Ishikawa (cell line): Measurements from ENCODE around the gene EXOC4.

Source experiments
- CEBPB ChIP-seq: IDR thresholded peaks from 2 replicates; pipeline ENCODE4 v1.6.1; 2012
- CREB1 ChIP-seq: IDR thresholded peaks from 2 replicates; pipeline ENCODE4 v1.6.1; 2012; ENCODE audit warnings: low read depth
- EGR1 ChIP-seq: IDR thresholded peaks from 2 replicates; pipeline ENCODE4 v1.6.1; 2012
- EP300 ChIP-seq: IDR thresholded peaks from 2 replicates; pipeline ENCODE4 v1.6.1; 2012; ENCODE audit warnings: borderline replicate concordance
- FOXM1 ChIP-seq: IDR thresholded peaks from 2 replicates; pipeline ENCODE4 v1.6.1; 2012; ENCODE audit warnings: low read depth, borderline replicate concordance
- NFIC ChIP-seq: IDR thresholded peaks from 2 replicates; pipeline ENCODE4 v1.6.1; 2012
- RAD21 ChIP-seq: IDR thresholded peaks from 2 replicates; pipeline ENCODE4 v1.6.1; 2012; ENCODE audit warnings: low read depth
- TAF1 ChIP-seq: IDR thresholded peaks from 2 replicates; pipeline ENCODE4 v1.6.1; 2012; ENCODE audit warnings: low read depth, mild to moderate bottlenecking
- TCF12 ChIP-seq: IDR thresholded peaks from 2 replicates; pipeline ENCODE4 v1.6.1; 2012; ENCODE audit warnings: low read depth
- TEAD4 ChIP-seq: IDR thresholded peaks from 2 replicates; pipeline ENCODE4 v1.6.1; 2012
- YY1 ChIP-seq: IDR thresholded peaks from 2 replicates; pipeline ENCODE4 v1.6.1; 2012; ENCODE audit warnings: low read depth
- ZBTB7A ChIP-seq: IDR thresholded peaks from 2 replicates; pipeline ENCODE4 v1.6.1; 2012; ENCODE audit warnings: low read depth
- TF ChIP-seq, protein P1 (sequence below): IDR thresholded peaks from 2 replicates; pipeline ENCODE4 v1.6.1; 2012
- TF ChIP-seq, protein P2 (sequence below): IDR thresholded peaks from 2 replicates; pipeline ENCODE4 v1.6.1; 2012
- TF ChIP-seq, protein P3 (sequence below): IDR thresholded peaks from 2 replicates; pipeline ENCODE4 v1.6.1; 2012; ENCODE audit warnings: low read depth, mild to moderate bottlenecking

Gene EXOC4

DNA sequence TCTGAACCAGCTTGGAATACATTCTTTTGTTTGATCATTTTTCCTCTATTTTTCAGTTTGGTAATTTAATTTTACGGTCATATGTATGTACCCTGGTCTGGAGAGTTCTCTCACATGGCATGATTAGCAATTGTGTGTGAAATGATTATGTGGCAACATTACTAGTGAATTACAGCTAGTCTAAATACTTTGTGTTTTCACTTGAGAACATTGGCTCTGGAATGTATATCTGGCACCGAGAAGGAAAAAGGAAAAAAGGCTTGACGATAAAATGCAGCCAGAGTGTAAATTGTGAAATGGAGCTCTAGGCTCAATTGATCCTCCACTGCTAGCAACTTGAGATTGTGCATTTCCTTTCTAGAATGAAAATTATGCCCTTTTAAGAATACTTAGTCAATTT, 397.2 kb downstream of the EXOC4 start:
- TF ChIP-seq CREB1 (no peak), EGR1 (no peak), ZBTB7A (no peak), TEAD4 (no peak), CEBPB (no peak), EP300 (no peak)
- TF ChIP-seq, protein P1, sequence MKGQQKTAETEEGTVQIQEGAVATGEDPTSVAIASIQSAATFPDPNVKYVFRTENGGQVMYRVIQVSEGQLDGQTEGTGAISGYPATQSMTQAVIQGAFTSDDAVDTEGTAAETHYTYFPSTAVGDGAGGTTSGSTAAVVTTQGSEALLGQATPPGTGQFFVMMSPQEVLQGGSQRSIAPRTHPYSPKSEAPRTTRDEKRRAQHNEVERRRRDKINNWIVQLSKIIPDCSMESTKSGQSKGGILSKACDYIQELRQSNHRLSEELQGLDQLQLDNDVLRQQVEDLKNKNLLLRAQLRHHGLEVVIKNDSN: no peak

DNA sequence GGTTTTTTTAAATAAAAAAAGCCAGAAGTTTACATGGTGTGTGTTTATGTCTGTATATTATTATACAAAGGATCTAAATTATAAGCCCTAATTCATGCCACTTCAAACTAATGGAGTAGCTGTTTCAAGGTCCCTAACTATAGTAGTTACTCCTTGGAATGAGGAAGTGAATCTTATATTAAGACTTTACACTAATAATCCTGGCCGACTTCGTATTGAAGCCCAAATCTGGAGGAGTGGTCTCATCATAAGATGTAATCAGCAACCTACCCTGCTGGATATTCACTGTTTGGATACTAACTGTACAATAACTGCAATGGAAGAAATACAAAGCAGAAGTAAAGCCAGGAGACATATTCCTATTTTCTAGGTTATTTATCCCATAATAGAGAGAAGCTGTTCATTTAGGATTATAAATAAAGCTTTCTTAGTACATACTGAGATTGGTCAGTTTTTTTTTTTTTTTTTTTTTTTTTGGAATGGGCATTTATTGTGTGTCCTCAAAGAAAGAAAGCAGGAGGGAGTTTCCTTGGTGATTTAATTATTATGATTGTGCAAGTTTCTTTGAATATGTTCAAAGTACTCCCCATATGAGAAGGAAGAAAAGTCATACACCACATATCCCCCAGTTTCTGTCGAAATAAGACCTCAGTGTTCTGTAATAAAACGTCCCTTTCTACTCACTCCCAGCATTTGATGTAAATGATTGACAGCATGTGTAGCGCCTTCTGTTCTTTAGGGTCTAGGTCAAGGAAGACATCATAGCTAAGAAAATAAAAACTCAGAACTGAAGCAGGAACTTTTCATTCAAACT, 397.8 kb downstream of the EXOC4 start:
- TF ChIP-seq CEBPB: no peak
- no peak for TF ChIP-seq TEAD4
- TF ChIP-seq EP300: no peak
- TF ChIP-seq EGR1: no peak
- TF ChIP-seq NFIC: no peak
- TF ChIP-seq, protein P1: no peak
- no peak for TF ChIP-seq TAF1
- no peak for TF ChIP-seq ZBTB7A
- TF ChIP-seq, protein P2, sequence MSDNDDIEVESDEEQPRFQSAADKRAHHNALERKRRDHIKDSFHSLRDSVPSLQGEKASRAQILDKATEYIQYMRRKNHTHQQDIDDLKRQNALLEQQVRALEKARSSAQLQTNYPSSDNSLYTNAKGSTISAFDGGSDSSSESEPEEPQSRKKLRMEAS: no peak

DNA sequence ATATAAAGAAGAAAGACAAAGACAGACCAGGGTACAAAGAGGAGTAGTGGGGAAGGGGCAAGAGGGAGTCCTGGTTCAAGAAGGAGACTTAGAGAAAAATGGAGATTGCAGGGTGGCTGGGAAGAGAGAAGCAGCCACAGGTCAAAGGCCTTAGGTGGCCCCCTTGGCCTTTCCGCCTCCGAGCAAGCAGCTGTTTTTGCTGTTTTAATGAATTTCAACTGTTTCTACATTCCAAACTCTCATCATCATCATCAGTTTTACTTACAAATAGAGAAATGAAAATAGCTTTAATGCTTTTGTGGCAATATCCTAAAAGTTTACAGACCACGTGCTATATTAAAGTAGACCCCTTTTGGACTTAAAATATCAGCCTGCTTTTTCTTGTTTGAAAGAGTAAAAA, 399.7 kb downstream of the EXOC4 start:
- TF ChIP-seq YY1 (no peak), CREB1 (no peak), EGR1 (no peak), NFIC (no peak), CEBPB (no peak), RAD21 (no peak), ZBTB7A (no peak), TAF1 (no peak), TCF12 (no peak), TEAD4 (no peak), FOXM1 (no peak), EP300 (no peak)
- TF ChIP-seq, protein P1: no peak
- TF ChIP-seq, protein P3, sequence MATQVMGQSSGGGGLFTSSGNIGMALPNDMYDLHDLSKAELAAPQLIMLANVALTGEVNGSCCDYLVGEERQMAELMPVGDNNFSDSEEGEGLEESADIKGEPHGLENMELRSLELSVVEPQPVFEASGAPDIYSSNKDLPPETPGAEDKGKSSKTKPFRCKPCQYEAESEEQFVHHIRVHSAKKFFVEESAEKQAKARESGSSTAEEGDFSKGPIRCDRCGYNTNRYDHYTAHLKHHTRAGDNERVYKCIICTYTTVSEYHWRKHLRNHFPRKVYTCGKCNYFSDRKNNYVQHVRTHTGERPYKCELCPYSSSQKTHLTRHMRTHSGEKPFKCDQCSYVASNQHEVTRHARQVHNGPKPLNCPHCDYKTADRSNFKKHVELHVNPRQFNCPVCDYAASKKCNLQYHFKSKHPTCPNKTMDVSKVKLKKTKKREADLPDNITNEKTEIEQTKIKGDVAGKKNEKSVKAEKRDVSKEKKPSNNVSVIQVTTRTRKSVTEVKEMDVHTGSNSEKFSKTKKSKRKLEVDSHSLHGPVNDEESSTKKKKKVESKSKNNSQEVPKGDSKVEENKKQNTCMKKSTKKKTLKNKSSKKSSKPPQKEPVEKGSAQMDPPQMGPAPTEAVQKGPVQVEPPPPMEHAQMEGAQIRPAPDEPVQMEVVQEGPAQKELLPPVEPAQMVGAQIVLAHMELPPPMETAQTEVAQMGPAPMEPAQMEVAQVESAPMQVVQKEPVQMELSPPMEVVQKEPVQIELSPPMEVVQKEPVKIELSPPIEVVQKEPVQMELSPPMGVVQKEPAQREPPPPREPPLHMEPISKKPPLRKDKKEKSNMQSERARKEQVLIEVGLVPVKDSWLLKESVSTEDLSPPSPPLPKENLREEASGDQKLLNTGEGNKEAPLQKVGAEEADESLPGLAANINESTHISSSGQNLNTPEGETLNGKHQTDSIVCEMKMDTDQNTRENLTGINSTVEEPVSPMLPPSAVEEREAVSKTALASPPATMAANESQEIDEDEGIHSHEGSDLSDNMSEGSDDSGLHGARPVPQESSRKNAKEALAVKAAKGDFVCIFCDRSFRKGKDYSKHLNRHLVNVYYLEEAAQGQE: no peak
- TF ChIP-seq, protein P2: no peak

DNA sequence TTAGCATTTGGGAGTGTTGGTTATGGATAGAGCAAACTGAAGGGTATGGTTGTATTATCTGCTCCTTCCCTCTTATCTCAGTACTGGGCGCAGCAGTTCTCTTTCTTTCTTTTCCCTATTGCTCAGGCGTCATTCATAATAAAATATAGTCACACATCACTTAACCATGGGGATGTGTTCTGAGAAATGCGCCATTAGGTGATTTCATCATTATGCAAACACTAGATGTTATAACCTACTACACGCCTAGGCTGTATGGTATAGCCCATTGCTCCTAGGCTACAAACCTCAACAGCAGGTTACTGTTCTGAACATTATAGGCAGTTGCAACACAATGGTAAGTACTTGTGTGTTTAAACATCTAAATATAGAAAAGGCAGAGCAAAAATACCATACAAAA, 401.7 kb downstream of the EXOC4 start:
- TF ChIP-seq TCF12: no peak

DNA sequence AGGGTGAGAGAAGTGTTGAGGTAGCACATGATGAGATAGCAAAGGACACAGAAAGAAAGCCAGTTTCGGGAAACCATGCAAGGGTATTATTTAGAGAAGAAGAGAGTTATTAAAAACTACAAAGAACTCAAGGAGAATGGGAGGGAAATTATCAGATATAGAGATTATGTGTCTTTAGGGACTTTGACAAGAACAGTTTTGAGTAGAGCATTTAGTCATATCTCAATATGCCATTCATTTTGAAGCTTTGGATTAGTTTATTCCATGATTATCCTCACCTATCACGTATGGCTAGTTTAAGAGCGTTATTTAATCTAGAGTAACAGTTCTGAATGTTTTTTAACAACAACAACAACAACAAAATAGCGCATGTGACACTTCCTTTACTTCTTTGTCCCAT, 409.4 kb downstream of the EXOC4 start:
- TF ChIP-seq FOXM1 (no peak), ZBTB7A (no peak), NFIC (no peak), CREB1 (no peak), EP300 (no peak), RAD21 (no peak), EGR1 (no peak), YY1 (no peak), TEAD4 (no peak), TCF12 (no peak), CEBPB (no peak)
- TF ChIP-seq, protein P3: no peak
- TF ChIP-seq, protein P2: no peak
- TF ChIP-seq, protein P1: no peak
